ENCODE data around the gene GPRC5C. TPM values are rescaled to one million over a fixed set of nuclear protein-coding genes. Genes with fewer than 3 reads are reported as not detected.
"Not testable (repeated sequence)": the region's sequence is repeated elsewhere in the genome, so short reads cannot be mapped to it uniquely, and the experiment has no call there.

Gene GPRC5C
- polyA plus RNA-seq, 3 donors = 92.3 to 121 (median 112) TPM

- no peak for DNase-seq (ENCODE audit: low read depth in 3 of 3, low spot score in 2 of 3)
Observed at GRCh38 chr17:74404789-74405188, 27.1 kb upstream of the GPRC5C start.

GRCh38 chr17:74405311-74405710, 26.6 kb upstream of the GPRC5C start:
- DNase-seq (ENCODE audit: low read depth in 3 of 3, low spot score in 2 of 3) = not testable (repeated sequence)

DNA sequence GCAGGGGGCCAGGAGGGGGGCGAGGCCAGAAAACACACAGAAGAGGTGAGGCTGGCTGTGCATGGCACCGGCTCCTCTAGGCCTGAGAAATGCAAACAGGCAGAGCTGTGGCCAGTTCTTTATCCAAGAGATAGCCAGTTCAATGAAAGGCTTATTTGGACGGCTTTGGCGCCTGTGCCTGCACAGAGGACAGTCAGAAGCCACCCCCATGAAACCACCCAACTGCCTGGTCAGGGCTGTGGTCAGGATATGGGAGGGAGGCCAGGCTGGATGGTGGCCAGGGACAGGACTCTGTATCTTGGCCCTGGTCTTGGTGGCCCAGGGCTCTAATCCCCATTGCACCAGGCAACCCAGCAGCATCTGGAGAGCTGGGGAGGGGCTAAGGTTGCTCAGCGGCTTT, 24.5 kb upstream of the GPRC5C start:
- DNase-seq (ENCODE audit: low read depth in 3 of 3, low spot score in 2 of 3) = no peak

GRCh38 chr17:74408262-74408661, 23.6 kb upstream of the GPRC5C start:
- no peak for DNase-seq (ENCODE audit: low read depth in 3 of 3, low spot score in 2 of 3)

GRCh38 chr17:74408815-74409214, 23.1 kb upstream of the GPRC5C start:
- DNase-seq (ENCODE audit: low read depth in 3 of 3, low spot score in 2 of 3) = no peak

DNA sequence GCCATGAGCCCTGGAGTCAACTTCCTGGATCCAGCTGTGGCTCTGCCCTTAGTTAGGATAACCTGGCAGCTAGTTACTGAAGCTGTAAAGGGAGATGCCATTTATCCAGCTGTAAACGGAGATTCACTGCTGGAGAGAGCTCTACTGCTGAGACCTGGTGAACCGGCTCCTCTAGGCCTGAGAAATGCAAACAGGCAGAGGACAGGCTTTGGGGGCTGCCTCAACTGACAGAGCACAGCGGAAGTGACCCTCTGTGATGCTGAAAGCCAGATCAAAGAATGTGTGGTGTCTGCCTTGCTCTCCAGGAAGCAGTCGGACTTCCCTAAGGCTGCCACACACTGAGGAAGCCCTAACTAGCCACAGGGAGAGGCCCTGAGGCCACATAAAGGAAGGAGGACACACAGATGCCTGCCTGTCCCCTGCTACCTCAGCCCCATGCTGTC, 21.9 kb upstream of the GPRC5C start:
- DNase-seq (ENCODE audit: low read depth in 3 of 3, low spot score in 2 of 3) = no peak

GRCh38 chr17:74412581-74412980, 19.3 kb upstream of the GPRC5C start:
- no peak for DNase-seq (ENCODE audit: low read depth in 3 of 3, low spot score in 2 of 3)

DNA sequence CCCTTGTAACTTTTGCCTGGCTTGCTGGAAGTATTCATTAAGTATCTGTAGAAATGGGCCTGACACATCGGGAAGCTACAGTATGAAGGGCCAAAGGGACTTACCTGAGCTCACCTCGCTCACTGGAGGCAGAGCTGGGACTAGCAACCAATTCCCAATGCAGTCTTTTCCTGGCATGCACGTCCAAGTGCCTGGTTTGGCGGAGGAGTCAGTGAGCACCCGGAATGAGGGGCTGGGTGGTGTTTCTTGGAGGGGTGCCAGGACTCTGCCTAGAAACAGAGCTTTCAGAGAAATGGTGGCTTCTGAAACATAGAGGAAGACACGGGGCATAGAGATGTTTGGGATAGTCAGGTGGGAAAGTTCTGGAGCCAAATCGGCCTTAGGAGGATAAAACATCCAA, 18.4 kb upstream of the GPRC5C start:
- DNase-seq (ENCODE audit: low read depth in 3 of 3, low spot score in 2 of 3) = no peak

DNA sequence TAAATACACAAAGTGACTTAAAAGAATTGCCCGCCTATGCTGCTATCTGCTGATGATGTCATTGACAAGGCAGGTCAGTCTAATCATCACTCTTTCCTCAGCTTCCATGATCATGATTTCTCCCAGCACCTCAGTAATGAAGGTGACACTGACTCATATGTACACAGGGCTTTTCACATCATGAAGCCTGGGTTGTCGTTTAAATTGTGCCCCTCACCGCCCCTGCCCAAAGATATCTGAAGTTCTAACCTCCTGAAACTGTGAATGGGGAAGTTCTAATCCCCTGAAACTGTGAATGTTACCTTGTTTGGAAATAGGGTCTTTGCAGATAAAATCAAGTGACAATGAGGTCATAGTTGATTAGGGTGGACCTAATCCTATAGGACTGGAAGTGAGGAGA, 17.4 kb upstream of the GPRC5C start:
- DNase-seq (ENCODE audit: low read depth in 3 of 3, low spot score in 2 of 3) = no peak

GRCh38 chr17:74415608-74416396, 16.1 kb upstream of the GPRC5C start:
- no peak for DNase-seq (ENCODE audit: low read depth in 3 of 3, low spot score in 2 of 3)

- DNase-seq (ENCODE audit: low read depth in 3 of 3, low spot score in 2 of 3) = no peak
Observed at GRCh38 chr17:74417178-74418045, 14.5 kb upstream of the GPRC5C start.

DNA sequence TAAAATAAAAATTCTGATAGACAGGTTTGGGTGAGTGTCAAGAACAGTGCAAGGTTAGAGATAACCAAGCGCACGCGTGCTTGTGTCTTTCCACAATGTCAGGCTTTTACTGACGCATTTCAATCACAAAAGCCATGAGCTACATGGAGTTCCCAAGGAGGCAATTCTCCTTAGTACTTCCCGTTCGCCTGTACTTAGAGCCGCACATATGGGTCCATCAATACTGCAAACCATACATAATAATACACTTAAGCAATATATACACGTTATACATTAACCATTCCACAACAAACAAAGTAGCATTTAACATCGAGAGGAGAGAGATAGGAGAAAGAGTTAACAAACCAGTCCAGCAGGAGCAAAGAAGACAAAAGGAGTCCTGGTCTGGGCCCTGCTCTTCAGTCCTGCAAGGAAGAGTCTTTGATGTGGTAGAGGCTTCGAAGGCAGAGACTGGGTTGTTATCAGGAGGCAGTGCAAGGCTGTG, 11.9 kb upstream of the GPRC5C start:
- no peak for DNase-seq (ENCODE audit: low read depth in 3 of 3, low spot score in 2 of 3)

DNA sequence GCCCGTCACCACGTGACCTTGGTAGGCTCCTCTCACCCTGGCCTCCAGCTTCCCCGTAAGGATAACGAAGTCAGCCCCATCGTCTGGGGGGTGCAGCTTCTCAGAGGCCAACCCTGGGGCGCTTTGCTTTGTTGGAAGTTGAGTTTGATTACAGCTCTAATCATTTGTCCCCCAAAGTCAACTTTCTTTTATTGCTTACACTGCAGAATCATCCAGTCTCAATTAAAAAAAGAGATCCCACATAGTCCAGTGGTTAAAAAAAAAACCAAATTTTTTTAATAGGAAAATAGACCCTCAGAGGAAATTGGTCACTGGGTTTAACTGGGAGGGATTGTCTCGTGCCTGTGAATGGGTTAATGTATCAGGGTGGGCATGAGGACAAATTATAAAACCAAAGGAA, 7.8 kb upstream of the GPRC5C start:
- DNase-seq (ENCODE audit: low read depth in 3 of 3, low spot score in 2 of 3) = no peak

- no peak for DNase-seq (ENCODE audit: low read depth in 3 of 3, low spot score in 2 of 3)
Observed at GRCh38 chr17:74424657-74425056, 7.2 kb upstream of the GPRC5C start.

GRCh38 chr17:74426551-74427047, 5.3 kb upstream of the GPRC5C start:
- no peak for DNase-seq (ENCODE audit: low read depth in 3 of 3, low spot score in 2 of 3)

GRCh38 chr17:74427048-74427762, 4.7 kb upstream of the GPRC5C start:
- DNase-seq (ENCODE audit: low read depth in 3 of 3, low spot score in 2 of 3) = peak in 1 of 3 donors; percentile 77

- no peak for DNase-seq (ENCODE audit: low read depth in 3 of 3, low spot score in 2 of 3)
Observed at GRCh38 chr17:74427763-74428153, 4.1 kb upstream of the GPRC5C start.

GRCh38 chr17:74429604-74430384, 2.1 kb upstream of the GPRC5C start:
- DNase-seq (ENCODE audit: low read depth in 3 of 3, low spot score in 2 of 3) = no peak

- no peak for DNase-seq (ENCODE audit: low read depth in 3 of 3, low spot score in 2 of 3)
Observed at GRCh38 chr17:74430385-74430705, 1.5 kb upstream of the GPRC5C start.
